Loucy (cell line): ENCODE results near the gene ASH1L.

Experiments
- H2AFZ ChIP-seq: fragments of 200-600 bp; sonication (generic); 2 replicates; pipeline ENCODE4 v1.6.0; 2016; ENCODE audit warnings: antibody characterized with exemption, mild to moderate bottlenecking, low read length, moderate library complexity
- H3F3A ChIP-seq: fragments of 200-600 bp; 2 replicates; pipeline ENCODE4 v1.6.0; 2016; ENCODE audit warnings: antibody characterized with exemption, low read depth, mild to moderate bottlenecking
- H3K27me3 ChIP-seq: fragments of 200-600 bp; sonication (generic); 2 replicates; pipeline ENCODE4 v1.6.1; 2014; ENCODE audit warnings: low read length, mild to moderate bottlenecking; ENCODE audit not compliant: insufficient read depth, poor library complexity, severe bottlenecking
- H3K36me3 ChIP-seq: fragments of 200-600 bp; sonication (generic); 2 replicates; pipeline ENCODE4 v1.6.1; 2016; ENCODE audit warnings: low read length; ENCODE audit not compliant: insufficient read depth
- H3K4me1 ChIP-seq: fragments of 200-600 bp; sonication (generic); 2 replicates; pipeline ENCODE4 v1.5.1; 2014; ENCODE audit warnings: low read length, mild to moderate bottlenecking; ENCODE audit not compliant: insufficient read depth, poor library complexity, severe bottlenecking
- H3K4me2 ChIP-seq: fragments of 200-600 bp; sonication (generic); 2 replicates; pipeline ENCODE4 v1.6.0; 2014; ENCODE audit warnings: antibody characterized with exemption, low read length, low read depth, mild to moderate bottlenecking; ENCODE audit not compliant: poor library complexity, severe bottlenecking
- H3K4me3 ChIP-seq: fragments of 200-600 bp; sonication (generic); 2 replicates; pipeline ENCODE4 v1.5.1; 2014; ENCODE audit warnings: low read length, mild to moderate bottlenecking, mixed read lengths; ENCODE audit not compliant: poor library complexity, severe bottlenecking
- H3K79me2 ChIP-seq: fragments of 200-600 bp; sonication (generic); 2 replicates; pipeline ENCODE4 v1.6.1; 2014; ENCODE audit warnings: low read length; ENCODE audit not compliant: insufficient read depth
- H3K9ac ChIP-seq: fragments of 200-600 bp; sonication (generic); 2 replicates; pipeline ENCODE4 v1.6.0; 2014; ENCODE audit warnings: mild to moderate bottlenecking, low read depth, low read length, moderate library complexity; ENCODE audit not compliant: poor library complexity, severe bottlenecking
- H3K9me2 ChIP-seq: fragments of 200-600 bp; sonication (generic); replicated peaks from 2 replicates; pipeline ENCODE4 v1.6.1; 2016; ENCODE audit warnings: low read depth, low read length, mixed read lengths
- H3K9me3 ChIP-seq: fragments of 200-600 bp; sonication (generic); 2 replicates; pipeline ENCODE4 v1.6.1; 2014; ENCODE audit warnings: mild to moderate bottlenecking, antibody characterized with exemption, low read length, low read depth; ENCODE audit not compliant: insufficient read depth
- H4K20me1 ChIP-seq: fragments of 200-600 bp; sonication (generic); 2 replicates; pipeline ENCODE4 v1.6.0; 2014; ENCODE audit warnings: antibody characterized with exemption, low read length, mild to moderate bottlenecking; ENCODE audit not compliant: insufficient read depth, poor library complexity, severe bottlenecking
- EZH2phosphoT487 ChIP-seq: fragments of 200-600 bp; IDR thresholded peaks from 2 replicates; pipeline ENCODE4 v1.6.1; 2018; ENCODE audit warnings: antibody characterized with exemption, mild to moderate bottlenecking, moderate library complexity, borderline replicate concordance
- TF ChIP-seq, protein P1 (sequence below): fragments of 200-600 bp; sonication (generic); conservative IDR thresholded peaks from 2 replicates; pipeline ENCODE4 v1.5.1; 2014; ENCODE audit warnings: mild to moderate bottlenecking, antibody characterized with exemption, low read length

Gene ASH1L

DNA sequence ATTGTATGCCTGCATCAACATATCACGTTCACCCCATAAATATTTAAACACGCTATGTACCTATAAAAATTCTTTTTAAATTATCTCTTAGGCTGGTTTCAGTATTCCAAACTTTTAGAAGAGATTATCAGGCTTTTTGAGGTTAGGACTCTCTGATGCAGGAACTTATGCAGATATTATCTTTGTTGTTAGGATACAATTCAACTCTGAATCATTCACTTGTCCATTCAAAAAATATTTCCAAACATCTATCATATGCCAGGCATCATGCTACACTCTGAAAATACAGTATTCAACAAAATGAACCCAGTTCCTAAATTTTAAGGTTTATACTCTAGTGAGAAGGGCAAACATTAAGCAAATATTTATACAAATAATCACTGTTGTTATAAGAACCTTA is 40.5 kb downstream of the ASH1L start:
- no peaks in the 10 kb centered on the region for H3F3A ChIP-seq
- no peak overlapping the region for H3K4me3 ChIP-seq
- no peak overlapping the region for H2AFZ ChIP-seq
- no peaks in the 10 kb centered on the region for H3K9me2 ChIP-seq
- peaks cover 52% of the 10 kb centered on the region for H4K20me1 ChIP-seq
- no peaks in the 10 kb centered on the region for H3K27me3 ChIP-seq
- no peaks in the 10 kb centered on the region for H3K4me1 ChIP-seq
- no peaks in the 10 kb centered on the region for H3K9me3 ChIP-seq
- TF ChIP-seq, protein P1, sequence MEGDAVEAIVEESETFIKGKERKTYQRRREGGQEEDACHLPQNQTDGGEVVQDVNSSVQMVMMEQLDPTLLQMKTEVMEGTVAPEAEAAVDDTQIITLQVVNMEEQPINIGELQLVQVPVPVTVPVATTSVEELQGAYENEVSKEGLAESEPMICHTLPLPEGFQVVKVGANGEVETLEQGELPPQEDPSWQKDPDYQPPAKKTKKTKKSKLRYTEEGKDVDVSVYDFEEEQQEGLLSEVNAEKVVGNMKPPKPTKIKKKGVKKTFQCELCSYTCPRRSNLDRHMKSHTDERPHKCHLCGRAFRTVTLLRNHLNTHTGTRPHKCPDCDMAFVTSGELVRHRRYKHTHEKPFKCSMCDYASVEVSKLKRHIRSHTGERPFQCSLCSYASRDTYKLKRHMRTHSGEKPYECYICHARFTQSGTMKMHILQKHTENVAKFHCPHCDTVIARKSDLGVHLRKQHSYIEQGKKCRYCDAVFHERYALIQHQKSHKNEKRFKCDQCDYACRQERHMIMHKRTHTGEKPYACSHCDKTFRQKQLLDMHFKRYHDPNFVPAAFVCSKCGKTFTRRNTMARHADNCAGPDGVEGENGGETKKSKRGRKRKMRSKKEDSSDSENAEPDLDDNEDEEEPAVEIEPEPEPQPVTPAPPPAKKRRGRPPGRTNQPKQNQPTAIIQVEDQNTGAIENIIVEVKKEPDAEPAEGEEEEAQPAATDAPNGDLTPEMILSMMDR: no peak
- no peak for TF ChIP-seq EZH2phosphoT487
- no peak overlapping the region for H3K9ac ChIP-seq
- H3K79me2 ChIP-seq: peaks cover 92% of the 10 kb centered on the region
- peaks cover 19% of the 10 kb centered on the region; the same call in 1 of the 2 replicates for H3K36me3 ChIP-seq
- H3K4me2 ChIP-seq: no peak overlapping the region

DNA sequence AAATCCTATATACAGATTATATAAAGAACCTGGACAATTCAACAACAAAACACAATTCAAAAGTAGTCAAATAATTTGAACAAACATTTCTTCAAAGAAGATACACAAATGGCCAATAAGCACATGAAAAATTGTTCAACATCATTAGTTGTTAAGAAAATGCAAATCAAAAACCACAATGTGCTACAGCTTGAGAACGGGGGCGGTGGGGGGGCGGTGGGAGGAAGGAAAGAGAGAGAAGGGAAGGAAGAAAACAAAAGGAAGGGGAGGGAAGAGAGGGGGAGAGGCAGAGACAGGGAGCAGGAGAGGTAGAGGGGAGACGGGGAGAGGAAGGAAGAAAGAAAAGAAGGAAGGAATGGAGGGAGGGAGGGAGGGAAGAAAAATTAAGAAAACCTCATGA is 44.1 kb downstream of the ASH1L start:
- H3K36me3 ChIP-seq: peaks cover 28% of the 10 kb centered on the region; the same call in 1 of the 2 replicates
- peaks cover 70% of the 10 kb centered on the region for H4K20me1 ChIP-seq
- peaks cover 8% of the 10 kb centered on the region for H3K4me1 ChIP-seq
- no peaks in the 10 kb centered on the region for H3K9me2 ChIP-seq
- H3K4me2 ChIP-seq: no peak overlapping the region
- H3K9me3 ChIP-seq: no peaks in the 10 kb centered on the region
- H3K9ac ChIP-seq: no peak overlapping the region
- TF ChIP-seq, protein P1: no peak
- no peak for TF ChIP-seq EZH2phosphoT487
- H3F3A ChIP-seq: no peaks in the 10 kb centered on the region
- no peak overlapping the region for H3K4me3 ChIP-seq
- H2AFZ ChIP-seq: no peak overlapping the region
- H3K27me3 ChIP-seq: no peaks in the 10 kb centered on the region
- peaks cover 89% of the 10 kb centered on the region for H3K79me2 ChIP-seq

DNA sequence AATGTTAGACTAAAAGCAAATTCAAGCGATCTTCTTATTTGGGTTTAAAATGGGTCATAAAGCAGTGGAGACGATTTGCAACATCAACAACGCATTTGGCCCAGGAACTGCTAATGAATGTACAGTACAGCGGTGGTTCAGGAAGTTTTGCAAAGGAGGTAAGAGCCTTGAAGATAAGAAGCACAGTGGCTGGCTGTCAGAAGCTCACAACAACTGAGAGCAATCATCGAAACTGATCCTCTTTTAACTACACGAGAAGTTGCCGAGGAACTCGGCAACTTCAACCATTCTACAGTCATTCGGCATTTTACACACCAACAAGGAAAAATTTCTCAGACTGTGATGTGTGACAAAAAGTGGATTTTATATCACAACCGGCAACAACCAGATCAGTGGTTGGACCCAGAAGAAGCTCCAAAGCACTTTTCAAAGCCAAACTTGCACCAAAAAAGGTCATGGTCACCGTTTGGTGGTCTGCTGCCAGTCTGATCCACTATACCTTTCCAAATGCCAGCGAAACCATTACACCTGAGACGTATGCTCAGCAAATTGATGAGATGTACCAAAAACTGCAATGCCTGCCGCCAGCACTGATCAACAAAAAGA is 47.9 kb downstream of the ASH1L start:
- H4K20me1 ChIP-seq: peaks cover 66% of the 10 kb centered on the region

More for the DNA sequence above, 47.9 kb downstream of the ASH1L start:
- no peaks in the 10 kb centered on the region for H3F3A ChIP-seq
- no peak overlapping the region for H3K4me3 ChIP-seq
- no peaks in the 10 kb centered on the region for H3K9me3 ChIP-seq
- no peak for TF ChIP-seq EZH2phosphoT487
- peaks cover 22% of the 10 kb centered on the region; the same call in 1 of the 2 replicates for H3K36me3 ChIP-seq
- peaks cover 8% of the 10 kb centered on the region for H3K4me1 ChIP-seq
- peaks cover 95% of the 10 kb centered on the region for H3K79me2 ChIP-seq
- H2AFZ ChIP-seq: no peak overlapping the region
- H3K9ac ChIP-seq: no peak overlapping the region
- H3K9me2 ChIP-seq: no peaks in the 10 kb centered on the region
- H3K27me3 ChIP-seq: no peaks in the 10 kb centered on the region
- no peak overlapping the region for H3K4me2 ChIP-seq
